Trophoblast cell (in vitro differentiated cells and primary cell): ENCODE data around the gene CALCA.

ENCODE experiments used
- DNase-seq, 2 donors: peaks; one replicate each; pipeline ENCODE4 v3.0.0-alpha.2; 2016
- H2AFZ ChIP-seq: 2 replicates; pipeline ENCODE4 v1.6.1; 2013; ENCODE audit warnings: low read length, moderate library complexity, mild to moderate bottlenecking; ENCODE audit not compliant: insufficient read depth, poor library complexity
- H2AK5ac ChIP-seq: 2 replicates; pipeline ENCODE4 v1.6.1; 2013; ENCODE audit warnings: mild to moderate bottlenecking, low read length
- H2BK120ac ChIP-seq: 2 replicates; pipeline ENCODE4 v1.6.1; 2013; ENCODE audit warnings: low read length, mild to moderate bottlenecking, moderate library complexity; ENCODE audit not compliant: insufficient read depth, poor library complexity
- H2BK12ac ChIP-seq: 2 replicates; pipeline ENCODE4 v1.6.1; 2013; ENCODE audit warnings: mild to moderate bottlenecking, low read length, moderate library complexity
- H2BK5ac ChIP-seq: 2 replicates; pipeline ENCODE4 v1.6.1; 2013; ENCODE audit warnings: low read length, low read depth, moderate library complexity, mild to moderate bottlenecking; ENCODE audit not compliant: poor library complexity
- H3K14ac ChIP-seq: 2 replicates; pipeline ENCODE4 v1.6.1; 2013; ENCODE audit warnings: mild to moderate bottlenecking, low read length
- H3K18ac ChIP-seq: 2 replicates; pipeline ENCODE4 v1.6.1; 2013; ENCODE audit warnings: mild to moderate bottlenecking, low read length
- H3K23ac ChIP-seq: 2 replicates; pipeline ENCODE4 v1.6.1; 2013; ENCODE audit warnings: low read length
- H3K27ac ChIP-seq: 2 replicates; pipeline ENCODE4 v1.5.1; 2013; ENCODE audit warnings: low read depth, mild to moderate bottlenecking, inconsistent platforms, low read length, moderate library complexity
- H3K27me3 ChIP-seq: 2 replicates; pipeline ENCODE4 v1.6.1; 2013; ENCODE audit warnings: inconsistent platforms, mild to moderate bottlenecking, low read length, moderate library complexity; ENCODE audit not compliant: insufficient read depth
- H3K36me3 ChIP-seq, 2 experiments: 1 replicate in 1 of 2; 2 replicates in 1 of 2; pipeline ENCODE4 v1.6.1; 2013; ENCODE audit warnings: low read length in 2 of 2, mild to moderate bottlenecking in 2 of 2, moderate library complexity in 1 of 2; ENCODE audit not compliant: insufficient read depth in 2 of 2, control insufficient read depth in 1 of 2
- H3K4ac ChIP-seq: 2 replicates; pipeline ENCODE4 v1.6.1; 2013; ENCODE audit warnings: low read depth, mild to moderate bottlenecking, low read length, moderate library complexity
- H3K4me1 ChIP-seq, 2 experiments: 1 replicate in 1 of 2; 2 replicates in 1 of 2; pipeline ENCODE4 v1.6.1; 2013; ENCODE audit warnings: low read length in 2 of 2, mild to moderate bottlenecking in 2 of 2, moderate library complexity in 1 of 2; ENCODE audit not compliant: insufficient read depth in 2 of 2, control insufficient read depth in 1 of 2
- H3K4me2 ChIP-seq: 2 replicates; pipeline ENCODE4 v1.6.1; 2013; ENCODE audit warnings: inconsistent platforms, mild to moderate bottlenecking, low read length, moderate library complexity
- H3K4me3 ChIP-seq: 2 replicates; pipeline ENCODE4 v1.5.1; 2013; ENCODE audit warnings: mild to moderate bottlenecking, low read depth, low read length, inconsistent platforms
- H3K79me1 ChIP-seq: one replicate; pipeline ENCODE4 v1.6.1; 2013; ENCODE audit warnings: low read length
- H3K79me2 ChIP-seq: 2 replicates; pipeline ENCODE4 v1.6.1; 2013; ENCODE audit warnings: low read length, mild to moderate bottlenecking; ENCODE audit not compliant: control insufficient read depth, insufficient read depth, poor library complexity
- H3K9ac ChIP-seq: 2 replicates; pipeline ENCODE4 v1.6.1; 2013; ENCODE audit warnings: mild to moderate bottlenecking, low read length
- H3K9me3 ChIP-seq: 2 replicates; pipeline ENCODE4 v1.6.1; 2013; ENCODE audit warnings: low read depth, mild to moderate bottlenecking, control low read depth, inconsistent platforms, low read length; ENCODE audit not compliant: insufficient read depth
- H4K12ac ChIP-seq: 2 replicates; pipeline ENCODE4 v1.6.1; 2013; ENCODE audit warnings: low read depth, mild to moderate bottlenecking, low read length, moderate library complexity
- H4K8ac ChIP-seq: 2 replicates; pipeline ENCODE4 v1.6.1; 2013; ENCODE audit warnings: low read depth, mild to moderate bottlenecking, low read length, moderate library complexity
- H4K91ac ChIP-seq: one replicate; pipeline ENCODE4 v1.6.1; 2013; ENCODE audit warnings: low read depth, mild to moderate bottlenecking, low read length, moderate library complexity
- WGBS: extraction: QIAGEN DNeasy Blood & Tissue Kit; methylation state at CpG from one replicate; pipeline ENCODE4 v1.1.7; 2013; ENCODE audit warnings: missing lambda C conversion rate; ENCODE audit not compliant: insufficient read length, insufficient coverage; ENCODE audit errors: extremely low coverage; 5-methylcytosine and 5-hydroxymethylcytosine counted together

Gene CALCA

DNA sequence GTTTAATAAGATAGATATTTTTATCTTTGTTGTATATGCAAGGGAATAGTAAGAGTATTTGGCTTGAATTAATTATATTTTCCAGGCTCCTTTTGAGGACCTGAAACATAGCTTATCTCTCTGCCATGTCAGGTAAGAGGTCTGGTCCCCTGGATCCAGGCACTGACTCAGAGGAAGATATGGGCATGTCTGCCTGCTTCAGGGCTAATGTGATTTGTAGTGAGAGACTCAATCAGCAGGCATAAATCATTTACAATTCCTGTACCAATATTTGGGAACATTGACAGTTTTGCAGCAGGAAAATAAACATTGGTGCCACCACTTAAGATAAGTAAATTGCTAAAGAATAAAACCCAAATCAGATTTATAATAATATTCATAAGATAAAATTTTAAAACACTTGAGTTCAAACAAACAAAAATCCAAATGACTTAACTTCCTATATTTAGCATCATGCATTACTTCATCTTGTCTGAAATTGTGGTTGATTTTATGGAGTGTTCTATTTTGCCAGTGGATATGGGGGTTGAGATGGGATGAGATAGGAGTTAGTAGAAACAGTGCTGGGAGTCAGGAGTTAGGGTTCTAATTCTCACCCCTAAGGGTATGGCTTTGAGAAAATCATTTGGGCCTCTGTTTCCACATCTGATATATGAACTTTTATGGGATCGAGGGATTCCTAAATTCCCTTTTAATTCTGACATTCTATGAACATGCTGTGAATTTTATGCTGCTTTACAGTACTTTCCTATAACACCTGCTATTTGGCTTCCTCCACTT is 5.1 kb upstream of the CALCA start:
- Histone ChIP-seq H3K4me1 (peaks cover 0 to 12% of the 10 kb centered on the region in 2 experiments), H3K36me3 (no peaks in the 10 kb centered on the region)
- no CpG with 5 or more reads among the region's 1 CpG for WGBS

DNA sequence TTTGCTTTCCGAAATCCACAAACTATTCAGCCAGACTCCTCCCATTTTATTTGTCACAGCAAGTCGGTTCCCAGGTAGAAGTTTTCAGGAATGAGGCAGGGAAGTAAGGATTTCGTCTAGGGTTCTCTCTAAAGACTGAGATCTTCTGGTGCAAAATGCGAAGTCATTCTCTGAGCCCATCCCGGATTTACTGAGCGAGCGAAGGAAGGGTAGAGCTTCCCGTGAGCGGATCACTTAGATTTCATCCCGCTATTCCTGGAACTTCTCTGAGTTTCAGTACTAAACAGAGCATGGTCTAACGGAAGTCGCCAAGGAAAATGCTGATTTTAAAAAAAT is 3.1 kb upstream of the CALCA start:
- Histone ChIP-seq H3K79me1 (no peaks in the 10 kb centered on the region), H3K4ac (no peak overlapping the region), H4K8ac (no peak overlapping the region), H3K9ac (no peak overlapping the region), H3K9me3 (no peaks in the 10 kb centered on the region), H3K27ac (no peak overlapping the region), H3K4me1 (peaks cover 0 to 17% of the 10 kb centered on the region in 2 experiments), H3K4me2 (peak overlapping the region; percentile 65), H3K27me3 (peaks cover 37% of the 10 kb centered on the region), H2AFZ (no peak overlapping the region), H2BK5ac (no peak overlapping the region), H3K23ac (no peak overlapping the region), H2BK120ac (no peak overlapping the region), H3K14ac (no peak overlapping the region), H3K18ac (no peak overlapping the region), H3K4me3 (no peak overlapping the region), H3K36me3 (no peaks in the 10 kb centered on the region), H2BK12ac (no peak overlapping the region), H4K12ac (no peak overlapping the region), H2AK5ac (no peak overlapping the region), H3K79me2 (no peaks in the 10 kb centered on the region), H4K91ac (no peak overlapping the region)
- WGBS, result no CpG with 5 or more reads among the region's 12 CpGs
- peak in 1 of 2 donors; percentile 6 for DNase-seq

More for the DNA sequence above, 5.1 kb upstream of the CALCA start:
- H2BK120ac ChIP-seq, result no peak overlapping the region
- no peak overlapping the region for H3K23ac ChIP-seq
- no peaks in the 10 kb centered on the region for H3K79me1 ChIP-seq
- H3K9ac ChIP-seq, result no peak overlapping the region
- no peak overlapping the region for H3K14ac ChIP-seq
- no peak overlapping the region for H4K8ac ChIP-seq
- no peak overlapping the region for H4K91ac ChIP-seq
- no peak overlapping the region for H4K12ac ChIP-seq
- no peak overlapping the region for H3K27ac ChIP-seq
- H2BK12ac ChIP-seq, result no peak overlapping the region
- H3K79me2 ChIP-seq, result no peaks in the 10 kb centered on the region
- DNase-seq, result no peak
- H3K18ac ChIP-seq, result no peak overlapping the region
- H3K9me3 ChIP-seq, result no peaks in the 10 kb centered on the region
- H3K4me2 ChIP-seq, result no peak overlapping the region
- H2AK5ac ChIP-seq, result no peak overlapping the region
- H3K27me3 ChIP-seq, result peaks cover 29% of the 10 kb centered on the region
- no peak overlapping the region for H2BK5ac ChIP-seq
- H3K4ac ChIP-seq, result no peak overlapping the region
- H2AFZ ChIP-seq, result no peak overlapping the region
- H3K4me3 ChIP-seq, result no peak overlapping the region

- Histone ChIP-seq H3K4me3 (no peak overlapping the region), H3K14ac (no peak overlapping the region), H4K8ac (no peak overlapping the region), H3K27ac (no peak overlapping the region), H2AFZ (no peak overlapping the region), H4K12ac (no peak overlapping the region), H3K23ac (no peak overlapping the region), H3K4ac (no peak overlapping the region), H3K9me3 (no peaks in the 10 kb centered on the region), H3K9ac (no peak overlapping the region), H4K91ac (no peak overlapping the region), H3K18ac (no peak overlapping the region), H3K36me3 (no peaks in the 10 kb centered on the region), H3K27me3 (peaks cover 37% of the 10 kb centered on the region), H3K79me2 (no peaks in the 10 kb centered on the region), H2BK12ac (no peak overlapping the region), H2BK120ac (no peak overlapping the region), H3K79me1 (no peaks in the 10 kb centered on the region), H3K4me1 (peaks cover 0 to 17% of the 10 kb centered on the region in 2 experiments), H2BK5ac (no peak overlapping the region), H2AK5ac (no peak overlapping the region), H3K4me2 (peak overlapping the region; percentile 65)
- WGBS, result no CpG with 5 or more reads among the region's 27 CpGs
- peak; percentile 38 to 46 for DNase-seq
These were observed 2.5 kb upstream of the CALCA start for GRCh38 chr11:14974515-14975251.

DNA sequence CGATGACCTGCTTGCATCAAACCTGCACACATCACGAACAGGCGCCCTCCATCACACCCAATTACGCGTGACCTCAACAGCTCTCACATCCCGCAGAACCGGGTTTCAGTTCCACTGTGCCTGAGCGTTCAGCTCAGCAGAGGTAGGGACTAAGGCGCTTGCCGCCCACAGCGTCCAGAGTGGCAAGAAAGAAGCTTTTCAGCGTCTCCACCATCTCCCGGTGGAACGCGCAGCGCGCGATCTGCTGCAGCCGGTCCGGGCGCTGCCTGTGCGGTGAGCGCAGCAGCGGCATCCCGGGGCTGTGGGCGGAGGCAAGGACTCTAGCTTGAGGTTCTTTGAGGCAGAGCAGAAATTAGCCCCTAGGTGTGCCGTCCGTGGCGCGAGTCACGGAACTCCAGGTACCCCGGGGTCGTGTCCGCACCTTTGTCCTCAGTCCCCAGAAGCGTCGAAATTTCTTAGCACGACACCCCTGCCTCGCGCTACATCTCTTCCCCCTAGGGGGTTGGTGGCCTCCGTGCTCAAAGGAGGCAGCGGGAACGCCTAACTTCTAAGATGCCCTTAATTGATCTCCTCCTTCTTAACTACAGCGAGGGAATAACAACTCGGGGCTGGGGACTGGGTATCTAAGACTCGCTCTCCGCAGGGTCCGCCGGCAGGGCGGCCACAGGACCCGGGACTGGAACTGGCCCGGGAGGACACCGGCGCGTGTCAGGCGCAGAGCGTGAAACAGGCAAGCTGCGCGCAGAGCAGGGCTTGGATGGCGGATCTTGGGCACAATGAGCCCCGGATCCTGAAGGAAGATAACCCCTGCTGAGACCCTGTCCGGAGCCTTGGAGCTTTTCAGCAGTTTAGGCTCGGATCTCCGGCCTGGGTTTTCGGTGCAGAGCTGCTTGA is 1.7 kb upstream of the CALCA start:
- Histone ChIP-seq H3K4me3 (no peak overlapping the region), H2BK12ac (no peak overlapping the region), H3K14ac (no peak overlapping the region), H3K27ac (no peak overlapping the region), H3K9me3 (no peaks in the 10 kb centered on the region), H3K18ac (no peak overlapping the region), H3K9ac (no peak overlapping the region), H4K12ac (no peak overlapping the region), H2BK5ac (no peak overlapping the region), H3K4me1 (peaks cover 0 to 17% of the 10 kb centered on the region in 2 experiments), H3K79me1 (no peaks in the 10 kb centered on the region), H2BK120ac (no peak overlapping the region), H3K4ac (no peak overlapping the region), H3K36me3 (no peaks in the 10 kb centered on the region), H4K91ac (no peak overlapping the region), H3K27me3 (peaks cover 37% of the 10 kb centered on the region), H3K79me2 (no peaks in the 10 kb centered on the region), H3K23ac (no peak overlapping the region), H4K8ac (no peak overlapping the region), H3K4me2 (peak overlapping the region; percentile 45), H2AK5ac (no peak overlapping the region), H2AFZ (no peak overlapping the region)
- no CpG with 5 or more reads among the region's 64 CpGs for WGBS
- no peak for DNase-seq
